Mesenchymal stem cell (in vitro differentiated cells and primary cell): Measurements from ENCODE around the gene UBE2Z.

Experiments
- DNase-seq: peaks from one replicate; pipeline ENCODE4 v3.0.0-alpha.2; 2013
- H2AFZ ChIP-seq: one replicate; pipeline ENCODE4 v1.6.1; 2013; ENCODE audit warnings: low read depth, mild to moderate bottlenecking, control low read depth, inconsistent platforms, low read length, moderate library complexity
- H2AK5ac ChIP-seq: 2 replicates; pipeline ENCODE4 v1.6.1; 2013; ENCODE audit warnings: low read length, moderate library complexity, mild to moderate bottlenecking, inconsistent platforms; ENCODE audit not compliant: severe bottlenecking
- H2BK120ac ChIP-seq: one replicate; pipeline ENCODE4 v1.6.1; 2013; ENCODE audit warnings: low read depth, mild to moderate bottlenecking, inconsistent platforms, low read length, moderate library complexity
- H2BK12ac ChIP-seq, 2 experiments: one replicate each; pipeline ENCODE4 v1.6.1; 2013; ENCODE audit warnings: inconsistent platforms in 2 of 2, low read length in 2 of 2, mild to moderate bottlenecking in 2 of 2, moderate library complexity in 2 of 2, control low read depth in 1 of 2
- H2BK15ac ChIP-seq: one replicate; pipeline ENCODE4 v1.6.1; 2013; ENCODE audit warnings: mild to moderate bottlenecking, low read depth, inconsistent platforms; ENCODE audit not compliant: poor library complexity, severe bottlenecking
- H2BK5ac ChIP-seq: 2 replicates; pipeline ENCODE4 v1.6.1; 2013; ENCODE audit warnings: low read depth, mild to moderate bottlenecking, low read length, control low read depth, inconsistent platforms; ENCODE audit not compliant: poor library complexity, severe bottlenecking
- H3K14ac ChIP-seq, 2 experiments: one replicate each; pipeline ENCODE4 v1.6.1; 2013; ENCODE audit warnings: inconsistent platforms in 2 of 2, low read length in 2 of 2, control low read depth in 1 of 2, mild to moderate bottlenecking in 1 of 2, moderate library complexity in 1 of 2
- H3K18ac ChIP-seq, 2 experiments: one replicate each; pipeline ENCODE4 v1.6.1; 2013; ENCODE audit warnings: inconsistent platforms in 2 of 2, low read length in 2 of 2, control low read depth in 1 of 2, low read depth in 1 of 2, mild to moderate bottlenecking in 1 of 2
- H3K23ac ChIP-seq, 2 experiments: one replicate each; pipeline ENCODE4 v1.6.1; 2013; ENCODE audit warnings: inconsistent platforms in 2 of 2, low read length in 2 of 2, mild to moderate bottlenecking in 2 of 2, moderate library complexity in 2 of 2, control low read depth in 1 of 2
- H3K27ac ChIP-seq: 2 replicates; pipeline ENCODE4 v1.5.1; 2013; ENCODE audit warnings: mild to moderate bottlenecking, moderate library complexity, low read length, control low read depth, inconsistent platforms; ENCODE audit not compliant: poor library complexity, severe bottlenecking
- H3K27me3 ChIP-seq, 2 experiments: 2 replicates each; pipeline versions ENCODE4 v1.6.1 to v1.7.0; 2013; ENCODE audit warnings: low read length in 2 of 2, mild to moderate bottlenecking in 2 of 2, moderate library complexity in 2 of 2, control low read depth in 1 of 2, inconsistent platforms in 1 of 2; ENCODE audit not compliant: control insufficient read depth in 1 of 2, insufficient read depth in 1 of 2
- H3K36me3 ChIP-seq, 2 experiments: 2 replicates each; pipeline versions ENCODE4 v1.6.1 to v1.7.0; 2013; ENCODE audit warnings: low read length in 2 of 2, control low read depth in 1 of 2, inconsistent platforms in 1 of 2, low read depth in 1 of 2, mild to moderate bottlenecking in 1 of 2; ENCODE audit not compliant: insufficient read depth in 2 of 2, control insufficient read depth in 1 of 2
- H3K4ac ChIP-seq, 2 experiments: one replicate each; pipeline ENCODE4 v1.6.1; 2013; ENCODE audit warnings: inconsistent platforms in 2 of 2, low read length in 2 of 2, mild to moderate bottlenecking in 2 of 2, moderate library complexity in 2 of 2, control low read depth in 1 of 2, low read depth in 1 of 2
- H3K4me1 ChIP-seq: 2 replicates; pipeline ENCODE4 v1.6.1; 2013; ENCODE audit warnings: low read depth, low read length, control low read depth; ENCODE audit not compliant: control insufficient read depth, insufficient read depth
- H3K4me2 ChIP-seq: 2 replicates; pipeline ENCODE4 v1.6.1; 2013; ENCODE audit warnings: low read length, mild to moderate bottlenecking, inconsistent platforms; ENCODE audit not compliant: poor library complexity, severe bottlenecking
- H3K4me3 ChIP-seq, 2 experiments: 2 replicates each; pipeline versions ENCODE4 v1.5.1 to v1.7.0; 2013; ENCODE audit warnings: low read length in 2 of 2, mild to moderate bottlenecking in 2 of 2, control low read depth in 1 of 2, low read depth in 1 of 2; ENCODE audit not compliant: insufficient read depth in 1 of 2
- H3K79me1 ChIP-seq: replicated peaks from 2 replicates; pipeline ENCODE4 v1.6.1; 2013; ENCODE audit warnings: mild to moderate bottlenecking, control low read depth, low read length, inconsistent platforms; ENCODE audit not compliant: poor library complexity, severe bottlenecking
- H3K9ac ChIP-seq: 2 replicates; pipeline ENCODE4 v1.7.0; 2013; ENCODE audit warnings: mild to moderate bottlenecking, low read length, moderate library complexity
- H3K9me3 ChIP-seq: 2 replicates; pipeline ENCODE4 v1.7.0; 2013; ENCODE audit warnings: mild to moderate bottlenecking, low read length; ENCODE audit not compliant: control insufficient read depth
- H4K8ac ChIP-seq: one replicate; pipeline ENCODE4 v1.6.1; 2013; ENCODE audit warnings: inconsistent platforms, mild to moderate bottlenecking, low read length, moderate library complexity
- H4K91ac ChIP-seq: one replicate; pipeline ENCODE4 v1.6.1; 2013; ENCODE audit warnings: mild to moderate bottlenecking, low read length, inconsistent platforms
- WGBS: methylation state at CpG from one replicate; pipeline ENCODE4 v1.1.7; 2013; ENCODE audit warnings: mixed read lengths; 5-methylcytosine and 5-hydroxymethylcytosine counted together

The UBE2Z gene

GRCh38 chr17:48883171-48883570 is 25.0 kb upstream of the UBE2Z start:
- Histone ChIP-seq H2BK120ac (no peak overlapping the region), H2AFZ (no peak overlapping the region), H4K8ac (no peak overlapping the region), H3K27ac (no peak overlapping the region), H3K36me3 (no peaks in the 10 kb centered on the region), H4K91ac (no peak overlapping the region), H3K27me3 (peaks cover 3 to 8% of the 10 kb centered on the region in 2 experiments), H2BK5ac (no peak overlapping the region), H3K14ac (no peak overlapping the region), H2BK12ac (no peak overlapping the region), H2BK15ac (no peak overlapping the region), H3K9me3 (no peaks in the 10 kb centered on the region), H3K9ac (no peak overlapping the region), H3K4me3 (no peak overlapping the region), H3K4me2 (no peak overlapping the region), H3K18ac (no peak overlapping the region), H3K4me1 (no peaks in the 10 kb centered on the region), H2AK5ac (no peak overlapping the region), H3K79me1 (no peaks in the 10 kb centered on the region), H3K4ac (no peak overlapping the region), H3K23ac (no peak overlapping the region)
- 71% methylated on average over 10 of the region's 10 CpGs for WGBS
- no peak for DNase-seq

GRCh38 chr17:48890086-48890485 is 18.1 kb upstream of the UBE2Z start:
- no peak overlapping the region for H3K14ac ChIP-seq
- H2AFZ ChIP-seq = no peak overlapping the region
- no peak overlapping the region for H3K4me3 ChIP-seq
- no peak overlapping the region for H4K91ac ChIP-seq
- no peak overlapping the region for H3K27ac ChIP-seq
- H2BK15ac ChIP-seq = no peak overlapping the region
- H3K4me1 ChIP-seq = peaks cover 3% of the 10 kb centered on the region
- peaks cover 20% of the 10 kb centered on the region for H3K79me1 ChIP-seq
- no peak overlapping the region for H2AK5ac ChIP-seq
- no peaks in the 10 kb centered on the region for H3K27me3 ChIP-seq
- 88% methylated on average over 2 of the region's 2 CpGs for WGBS
- H2BK12ac ChIP-seq = no peak overlapping the region
- H2BK120ac ChIP-seq = no peak overlapping the region
- no peaks in the 10 kb centered on the region for H3K9me3 ChIP-seq
- H3K23ac ChIP-seq = no peak overlapping the region
- DNase-seq = no peak
- no peak overlapping the region for H3K4ac ChIP-seq
- no peak overlapping the region for H3K9ac ChIP-seq
- no peak overlapping the region for H3K18ac ChIP-seq
- H3K4me2 ChIP-seq = no peak overlapping the region
- no peak overlapping the region for H2BK5ac ChIP-seq
- H4K8ac ChIP-seq = no peak overlapping the region
- peaks cover 3 to 7% of the 10 kb centered on the region in 2 experiments for H3K36me3 ChIP-seq

- no peak for DNase-seq
- Histone ChIP-seq H3K23ac (peak overlapping the region in 1 of 2 experiments; percentile 46), H3K36me3 (peaks cover 12 to 34% of the 10 kb centered on the region in 2 experiments), H2BK5ac (no peak overlapping the region), H3K27me3 (no peaks in the 10 kb centered on the region), H4K91ac (peak overlapping the region; percentile 75), H3K4me2 (peak overlapping the region; percentile 68), H4K8ac (peak overlapping the region; percentile 21), H3K9ac (peak overlapping the region; percentile 94), H3K14ac (peak overlapping the region in 1 of 2 experiments; percentile 80), H3K9me3 (no peaks in the 10 kb centered on the region), H3K4me1 (peaks cover 3% of the 10 kb centered on the region), H2BK15ac (peak overlapping the region; percentile 57), H2BK120ac (no peak overlapping the region), H3K4me3 (peak overlapping the region; percentile 81 to 98), H2BK12ac (peak overlapping the region in 1 of 2 experiments; percentile 15), H3K18ac (peak overlapping the region; percentile 40 to 81), H2AK5ac (no peak overlapping the region), H3K27ac (no peak overlapping the region), H2AFZ (peak overlapping the region; percentile 64), H3K79me1 (peaks cover 28% of the 10 kb centered on the region), H3K4ac (peak overlapping the region; percentile 3 to 66)
- 5% methylated on average over 15 of the region's 24 CpGs for WGBS
Observed at GRCh38 chr17:48892940-48893645, 15.1 kb upstream of the UBE2Z start.

- no peak overlapping the region for H4K8ac ChIP-seq
Observed at GRCh38 chr17:48893646-48894508, 14.3 kb upstream of the UBE2Z start.

More at GRCh38 chr17:48893646-48894508, 14.3 kb upstream of the UBE2Z start:
- Histone ChIP-seq H3K36me3 (peaks cover 17 to 39% of the 10 kb centered on the region in 2 experiments), H3K4ac (no peak overlapping the region), H3K18ac (no peak overlapping the region), H2AFZ (no peak overlapping the region), H3K4me3 (peak overlapping the region; percentile 81 to 98), H3K27me3 (no peaks in the 10 kb centered on the region), H3K14ac (no peak overlapping the region), H3K9me3 (no peaks in the 10 kb centered on the region), H3K4me1 (peaks cover 3% of the 10 kb centered on the region), H2BK120ac (no peak overlapping the region), H3K4me2 (peak overlapping the region; percentile 68), H2BK5ac (no peak overlapping the region), H3K23ac (no peak overlapping the region), H2BK15ac (no peak overlapping the region), H2AK5ac (no peak overlapping the region), H3K27ac (no peak overlapping the region), H3K79me1 (peaks cover 31% of the 10 kb centered on the region), H2BK12ac (no peak overlapping the region), H4K91ac (no peak overlapping the region), H3K9ac (peak overlapping the region; percentile 94)
- WGBS = 85% methylated on average over 5 of the region's 5 CpGs
- no peak for DNase-seq
